ENCODE data around the gene LCMT1.
"Not testable (repeated sequence)": the region's sequence is repeated elsewhere in the genome, so short reads cannot be mapped to it uniquely, and the experiment has no call there.

LCMT1 gene

DNA sequence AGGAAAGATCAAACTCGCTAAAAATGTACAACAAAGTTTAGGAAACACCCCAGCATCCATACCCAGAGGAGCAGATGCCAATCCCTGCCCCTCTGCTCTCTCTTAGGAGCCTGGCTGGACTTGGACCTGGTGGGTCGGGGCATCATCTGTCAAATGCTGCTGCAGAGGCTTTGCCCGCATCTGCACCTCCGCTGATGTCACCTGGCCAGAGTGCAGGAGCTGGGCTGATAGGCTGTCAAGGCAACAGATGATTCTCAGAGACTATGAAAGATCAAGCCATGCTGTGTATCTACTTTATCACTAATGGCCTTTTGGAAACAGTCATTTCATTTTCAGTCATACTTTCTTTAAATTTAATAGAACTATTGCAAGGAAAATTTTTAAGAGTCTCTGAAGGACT is 15.9 kb upstream of the LCMT1 start:
- ATAC-seq: no peak
- no peak for DNase-seq

DNA sequence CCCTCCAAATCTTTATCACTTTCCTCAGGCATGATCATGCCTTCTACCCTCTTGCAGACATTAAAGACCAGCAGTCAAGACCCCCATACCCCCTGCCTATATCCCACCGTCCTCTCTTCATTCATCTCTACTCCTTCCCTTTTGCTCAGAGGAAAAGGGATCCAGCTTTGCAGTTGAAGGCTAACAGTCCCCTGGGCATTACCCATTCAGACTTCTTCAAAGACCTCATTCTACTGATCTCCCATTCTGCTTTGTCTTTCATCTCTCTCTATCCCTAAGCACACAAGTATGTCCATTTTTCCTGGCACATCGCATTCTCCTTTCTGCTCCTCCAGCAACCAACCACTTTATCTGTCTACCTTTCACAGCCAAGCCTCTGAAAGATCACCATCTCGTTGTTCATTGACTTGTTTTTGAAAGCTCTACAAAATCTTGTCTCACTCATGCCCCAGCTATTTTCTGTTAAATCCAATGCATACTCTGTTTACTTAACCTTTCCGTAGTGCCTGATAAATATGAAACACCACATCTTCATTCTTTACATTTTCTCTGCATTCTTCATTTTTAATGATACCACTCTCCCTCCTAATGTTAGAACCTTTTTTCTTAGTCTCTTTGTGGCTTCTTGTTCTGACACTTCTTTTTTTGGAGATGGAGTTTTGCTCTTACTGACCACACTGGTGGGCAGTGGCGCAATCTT is 14.1 kb upstream of the LCMT1 start:
- no peak for DNase-seq
- ATAC-seq: no peak

DNA sequence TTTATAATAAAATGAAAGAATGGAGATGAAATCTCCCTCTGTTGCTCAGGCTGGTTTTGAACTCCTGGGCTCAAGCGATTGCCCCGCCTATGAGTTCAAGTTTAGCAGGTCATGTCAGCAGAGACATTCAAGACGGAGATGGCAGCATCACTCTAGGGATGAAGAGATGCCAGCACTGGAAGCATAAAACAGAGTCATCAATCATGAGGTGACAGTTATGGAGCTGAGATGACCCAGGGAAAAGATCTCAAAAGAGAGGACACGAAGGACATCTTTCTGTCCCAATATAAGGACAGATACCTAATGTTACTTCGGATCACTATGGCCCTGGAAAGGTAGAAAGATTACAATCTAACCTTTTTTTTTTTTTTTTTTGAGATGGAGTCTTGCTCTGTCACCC is 11.0 kb upstream of the LCMT1 start:
- ATAC-seq (no peak), DNase-seq (no peak)

DNA sequence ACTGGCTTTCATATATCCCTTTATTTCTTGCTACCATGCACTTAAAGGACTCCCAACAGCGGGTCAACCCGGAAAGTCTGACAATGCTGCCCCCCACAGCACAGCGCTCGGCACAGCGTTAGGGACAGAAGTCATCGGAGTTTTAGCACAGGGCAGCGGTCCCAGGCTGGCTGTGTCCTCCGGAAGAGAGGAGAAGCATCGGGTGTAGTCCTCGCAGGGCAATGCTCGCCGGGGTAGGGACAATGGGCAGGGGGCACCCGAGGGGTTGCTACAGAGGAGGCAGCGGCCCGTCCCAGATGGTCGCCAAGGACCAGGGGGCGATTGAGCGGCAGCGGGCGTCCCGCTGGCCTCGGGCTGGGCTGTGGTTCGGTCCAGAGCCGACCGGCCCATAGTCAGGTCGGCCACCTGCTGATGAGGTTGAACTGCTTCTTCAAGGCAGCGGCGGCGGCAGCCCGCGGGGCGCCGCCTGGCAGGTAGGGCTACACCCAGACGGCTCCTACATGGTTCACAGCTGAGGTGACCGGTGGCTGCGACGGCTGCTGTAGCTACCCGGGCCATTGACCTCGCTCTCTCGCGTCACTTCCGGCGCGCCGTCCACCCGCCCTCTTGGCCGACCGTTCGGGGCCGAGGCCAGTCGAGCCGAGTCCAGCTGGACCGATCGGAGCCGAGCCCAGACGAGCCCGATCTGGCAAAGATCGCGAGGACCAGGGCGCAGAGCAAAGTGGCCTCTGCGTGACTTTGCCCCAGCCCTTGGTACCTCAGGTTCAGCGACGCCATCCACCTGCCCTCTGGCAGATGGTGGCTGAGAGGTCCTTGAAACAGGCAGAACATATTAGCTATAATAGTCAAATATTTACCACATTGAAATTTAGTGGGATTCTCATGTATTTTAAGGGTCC is 4.7 kb upstream of the LCMT1 start:
- ATAC-seq: peak; percentile 62
- peak; percentile 91 for DNase-seq

DNA sequence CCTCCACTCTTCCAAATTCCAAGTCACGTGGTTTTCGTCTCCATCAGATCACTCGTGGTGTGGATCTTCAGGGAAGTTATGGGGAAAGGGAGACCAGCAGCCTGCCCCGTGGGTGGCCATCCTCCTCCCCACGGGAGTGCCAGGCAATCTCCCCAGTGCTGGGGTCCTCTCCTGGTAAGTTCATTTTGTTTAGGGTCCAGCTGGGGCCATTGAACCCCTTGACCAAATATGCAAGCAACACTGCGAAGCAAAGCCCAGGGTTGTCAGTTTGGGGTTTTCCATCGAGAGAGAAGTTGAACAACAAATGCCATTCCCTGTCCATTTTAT is 4.1 kb upstream of the LCMT1 start:
- ATAC-seq (no peak), DNase-seq (no peak)

DNA sequence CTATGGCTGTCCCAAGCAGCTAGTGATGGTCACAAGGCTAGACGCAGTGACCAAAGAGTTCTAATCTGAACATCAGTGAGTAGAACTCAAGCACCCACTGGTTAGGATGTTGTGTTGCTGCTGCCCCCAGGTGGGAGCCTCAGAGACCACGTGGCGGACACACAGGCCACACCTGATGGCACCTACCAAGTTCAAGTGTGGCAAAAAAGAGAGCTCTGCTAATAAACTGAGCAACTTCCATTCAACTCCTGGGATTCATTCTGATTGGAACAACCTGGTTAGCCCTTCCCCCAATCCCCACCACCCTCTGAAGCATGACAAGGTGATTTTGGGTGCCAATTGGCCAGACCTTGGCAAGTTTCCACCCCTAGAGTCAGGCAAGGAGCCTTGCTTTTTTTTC is 3.5 kb upstream of the LCMT1 start:
- peak; percentile 40 for DNase-seq
- no peak for ATAC-seq

DNA sequence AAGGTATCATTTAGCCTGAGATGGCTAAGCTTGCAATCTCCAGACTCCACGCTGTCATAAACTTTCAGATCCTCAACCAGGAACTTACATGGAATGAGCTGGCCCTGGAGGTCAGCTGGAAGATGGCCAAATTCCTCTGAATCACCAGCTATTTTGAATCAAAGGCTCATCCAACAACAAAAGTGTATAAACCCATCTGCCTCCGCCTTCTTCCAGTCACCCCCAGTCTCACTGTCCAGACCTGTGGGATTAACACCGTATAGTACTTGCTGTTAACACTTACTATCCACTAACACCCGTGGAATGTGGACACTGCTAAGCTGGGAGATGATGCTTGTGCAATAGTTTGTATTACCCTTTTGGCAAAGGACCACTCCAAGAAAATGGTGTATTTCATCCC is 1.9 kb upstream of the LCMT1 start:
- ATAC-seq: no peak
- no peak for DNase-seq

DNA sequence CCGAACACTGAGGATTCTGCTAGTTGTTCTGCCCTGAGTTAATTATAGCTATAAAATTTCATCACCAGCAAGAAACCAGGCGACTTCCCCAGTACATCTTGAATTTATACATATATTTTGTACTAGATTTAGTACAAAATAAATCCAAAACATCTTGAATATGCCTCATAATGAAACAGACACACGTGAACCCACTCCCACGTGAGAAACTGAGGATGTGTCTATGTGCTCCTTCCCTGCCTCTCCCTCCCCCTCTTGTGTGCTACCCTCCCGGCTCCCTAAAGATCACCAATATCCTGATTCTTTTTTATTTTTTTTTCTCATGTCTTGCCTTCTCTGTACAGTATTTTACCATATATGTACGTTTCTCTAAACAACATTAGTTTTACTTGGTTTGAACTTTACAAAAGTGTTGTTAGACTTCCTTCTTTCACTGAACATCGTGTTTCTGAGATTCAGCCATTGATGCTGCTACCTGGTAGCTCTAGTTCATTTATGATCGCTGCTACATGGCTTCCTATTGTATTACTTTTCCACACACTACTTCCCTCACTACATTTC is 1.1 kb upstream of the LCMT1 start:
- no peak for ATAC-seq
- peak; percentile 61 for DNase-seq

DNA sequence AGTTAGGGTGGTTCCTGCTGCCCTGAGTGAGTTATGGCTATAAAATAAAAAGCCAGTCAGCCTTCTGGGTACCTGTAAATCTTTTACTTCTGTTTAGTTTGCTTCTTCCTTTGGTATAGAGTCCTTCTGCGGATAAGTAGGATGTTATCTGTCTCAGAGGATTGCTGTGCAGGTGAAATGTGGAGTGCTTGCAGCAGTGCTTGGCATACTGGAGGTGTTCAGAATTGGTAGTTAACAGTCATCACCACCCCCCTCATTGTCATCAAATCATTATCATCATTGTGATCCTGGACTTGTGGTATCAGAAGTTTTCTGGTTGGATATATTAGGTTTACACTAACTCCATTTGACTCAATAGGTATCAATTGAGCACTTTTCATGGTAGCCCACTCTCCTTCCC is 2.6 kb downstream of the LCMT1 start:
- DNase-seq (no peak), ATAC-seq (no peak)

DNA sequence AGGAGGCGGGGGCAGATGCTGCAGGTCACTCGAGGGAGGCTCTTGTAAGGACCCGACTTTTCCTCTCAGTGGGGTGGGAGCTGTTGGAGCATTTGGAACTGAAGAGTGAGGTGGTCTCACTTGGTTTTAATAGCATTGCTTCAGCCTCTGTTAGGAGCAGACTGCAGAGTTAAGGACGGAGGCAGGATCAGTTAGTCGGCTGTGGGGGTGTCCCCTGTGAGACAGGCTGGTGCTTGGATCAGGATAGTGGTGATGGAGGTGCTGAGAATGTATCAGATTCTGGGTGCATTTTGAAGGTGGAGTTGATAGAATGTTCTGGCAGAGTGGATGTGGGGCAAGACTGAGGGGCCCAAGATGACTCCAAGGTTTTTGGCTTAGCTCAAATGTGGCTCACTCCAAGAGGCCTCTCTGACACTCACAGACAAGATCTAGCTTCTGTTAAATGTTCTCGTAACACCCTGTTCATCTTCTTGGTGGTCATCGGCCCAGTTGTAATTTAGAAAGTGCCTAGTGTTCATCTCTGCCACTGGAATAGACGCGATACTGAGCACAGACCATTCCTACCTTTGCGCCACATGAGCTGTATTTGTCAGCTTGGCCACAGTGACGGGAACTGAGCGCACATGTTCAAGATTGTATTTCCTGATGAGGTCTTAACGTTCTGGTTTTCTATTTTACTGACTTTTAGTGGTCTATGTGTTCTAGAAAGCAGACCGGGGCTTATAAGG is 7.5 kb downstream of the LCMT1 start:
- ATAC-seq (no peak), DNase-seq (no peak)

DNA sequence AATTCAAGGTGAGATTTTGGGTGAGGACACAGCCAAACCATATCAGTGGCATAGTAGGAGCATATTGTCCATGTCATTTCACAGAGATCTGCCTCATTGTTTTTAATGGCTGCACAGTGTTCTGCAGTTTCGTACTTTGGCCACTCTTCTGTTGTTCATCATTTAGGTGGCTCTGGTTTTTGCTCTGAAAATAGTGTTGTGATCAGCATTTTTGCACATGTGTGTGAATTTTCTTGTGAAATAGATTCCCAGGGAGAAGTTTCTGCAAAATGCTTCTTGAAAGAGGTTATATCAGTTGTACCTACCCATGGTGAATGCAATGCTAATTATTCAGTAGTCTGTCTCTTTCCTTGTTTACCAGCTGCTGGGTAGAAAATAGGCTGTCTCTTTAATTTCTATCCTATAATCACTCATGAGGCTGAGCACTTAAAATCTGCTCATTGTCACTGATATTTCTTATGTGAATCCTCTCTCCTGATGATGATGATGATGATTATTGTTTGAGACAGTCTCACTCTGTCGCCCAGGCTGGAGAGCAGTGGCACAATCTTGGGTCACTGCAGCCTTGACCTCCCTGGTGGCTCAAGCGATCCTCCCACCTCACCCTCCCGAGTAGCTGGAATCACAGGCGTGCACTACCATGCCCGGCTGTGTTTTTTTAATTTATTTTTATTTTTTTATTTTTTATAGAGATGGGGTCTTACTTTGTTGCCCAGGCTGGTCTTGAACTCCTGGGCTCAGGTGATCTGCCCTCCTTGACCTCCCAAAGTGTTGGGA is 10.5 kb downstream of the LCMT1 start:
- no peak for ATAC-seq

DNA sequence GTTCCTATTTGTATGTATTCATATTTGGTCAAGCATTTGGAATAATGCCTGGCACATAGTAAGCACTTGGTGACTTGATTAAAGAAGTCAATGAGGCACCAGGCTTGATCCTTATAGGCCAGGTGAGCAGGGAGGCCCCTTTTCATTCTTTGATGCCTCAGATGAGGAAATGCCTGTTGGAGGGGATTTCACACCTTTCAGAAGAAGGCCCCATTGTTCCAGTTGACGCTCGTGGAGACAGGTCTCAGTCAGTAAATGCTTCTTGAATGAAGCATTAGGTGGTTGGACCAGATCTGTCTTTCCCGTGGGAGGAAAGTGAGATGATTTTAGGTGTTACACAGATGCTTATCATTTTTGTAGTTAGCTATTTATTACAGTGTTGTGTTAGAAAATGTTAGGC is 13.0 kb downstream of the LCMT1 start:
- DNase-seq (no peak), ATAC-seq (no peak)

More for the DNA sequence above, 10.5 kb downstream of the LCMT1 start:
- DNase-seq: no peak

DNA sequence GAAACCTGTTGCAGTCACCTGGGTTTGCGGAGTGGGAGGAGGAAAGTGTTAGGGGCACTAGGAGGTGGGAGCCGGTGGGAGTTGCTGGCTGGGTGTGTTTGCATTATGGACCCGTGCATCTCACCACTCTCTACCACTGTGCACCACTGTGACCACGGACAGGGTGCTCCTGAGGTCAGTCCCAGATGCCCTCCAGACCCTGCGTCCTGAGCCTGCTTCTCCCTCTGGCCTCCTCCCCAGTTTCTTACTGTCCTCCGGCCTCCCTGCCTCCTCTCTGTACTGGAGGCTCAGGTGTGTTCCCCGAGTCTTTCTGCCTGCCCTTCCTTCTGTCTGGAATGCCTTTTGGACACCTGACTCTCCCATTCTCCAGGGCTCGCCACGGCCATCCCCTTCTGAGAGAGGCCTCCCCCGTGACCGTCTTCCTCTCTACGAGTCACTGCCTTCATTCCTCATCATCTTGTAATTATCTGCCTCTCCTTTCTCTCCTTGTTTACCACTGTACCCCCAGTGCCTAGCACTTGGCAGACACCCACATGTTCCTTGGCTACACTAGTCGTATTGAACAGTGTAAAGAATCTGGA is 14.6 kb downstream of the LCMT1 start:
- peak; percentile 33 for ATAC-seq
- not testable (repeated sequence) for DNase-seq

DNA sequence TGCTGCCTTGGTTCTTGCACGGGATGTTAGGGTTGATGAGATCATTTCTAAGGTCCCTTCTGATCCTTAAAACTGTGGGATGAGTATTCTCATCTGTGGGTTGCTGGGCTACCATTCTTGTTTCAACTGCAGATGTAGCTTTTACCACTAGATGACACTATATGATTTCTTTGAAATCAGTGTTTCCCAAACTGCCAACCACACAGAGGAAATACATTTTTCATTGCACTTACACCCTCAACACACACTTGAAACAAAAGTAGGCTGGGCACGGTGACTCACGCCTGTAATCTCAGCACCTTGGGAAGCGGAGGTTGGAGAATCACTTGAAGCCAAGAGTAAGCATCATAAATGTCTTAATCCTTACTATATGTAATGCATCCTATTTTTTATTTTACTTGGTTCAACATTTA is 15.3 kb downstream of the LCMT1 start:
- DNase-seq (peak; percentile 30), ATAC-seq (peak; percentile 83)

DNA sequence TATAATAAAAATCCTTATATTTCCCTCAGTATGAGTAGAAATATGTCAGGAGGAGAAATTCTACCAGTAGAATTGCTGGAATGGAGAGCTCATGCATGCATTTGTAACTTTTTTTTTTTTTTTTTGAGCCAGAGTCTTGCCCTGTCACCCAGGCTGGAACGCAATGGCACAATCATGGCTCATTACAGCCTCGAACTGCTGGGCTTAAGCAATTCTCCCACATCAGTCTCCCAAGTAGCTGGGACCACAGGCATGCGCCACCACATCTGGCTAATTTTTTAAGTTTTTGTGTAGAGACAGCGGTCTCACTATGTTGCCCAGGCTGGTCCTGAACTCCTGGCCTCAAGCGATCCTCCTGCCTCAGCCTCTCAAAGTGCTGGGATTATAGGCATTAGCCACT is 21.2 kb downstream of the LCMT1 start:
- not testable (repeated sequence) for DNase-seq, ATAC-seq

DNA sequence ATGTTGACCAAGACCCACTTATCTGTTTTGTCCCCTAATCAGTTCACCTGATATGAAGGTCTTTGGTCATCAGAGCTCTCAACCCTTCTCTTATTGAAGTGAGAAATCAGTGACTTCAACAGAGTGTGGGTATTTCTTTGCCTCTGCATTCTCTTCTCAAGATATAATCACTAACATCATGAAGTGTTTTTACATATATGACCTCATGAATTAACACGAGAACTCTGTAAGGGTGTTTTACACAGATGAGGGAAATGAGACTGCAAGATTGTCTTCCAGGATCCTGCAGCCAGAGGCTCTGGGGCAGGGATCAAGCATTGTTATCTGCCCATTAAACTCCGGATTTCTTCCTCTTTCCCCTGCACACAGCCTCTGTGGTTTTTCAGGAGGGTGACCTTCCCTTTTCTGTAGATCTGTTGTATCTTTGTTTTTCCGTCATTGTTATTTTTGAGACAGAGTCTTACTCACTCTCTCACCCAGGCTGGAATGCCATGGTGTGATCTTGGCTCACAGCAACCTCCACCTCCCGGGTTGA is 22.7 kb downstream of the LCMT1 start:
- no peak for ATAC-seq
- no peak for DNase-seq

DNA sequence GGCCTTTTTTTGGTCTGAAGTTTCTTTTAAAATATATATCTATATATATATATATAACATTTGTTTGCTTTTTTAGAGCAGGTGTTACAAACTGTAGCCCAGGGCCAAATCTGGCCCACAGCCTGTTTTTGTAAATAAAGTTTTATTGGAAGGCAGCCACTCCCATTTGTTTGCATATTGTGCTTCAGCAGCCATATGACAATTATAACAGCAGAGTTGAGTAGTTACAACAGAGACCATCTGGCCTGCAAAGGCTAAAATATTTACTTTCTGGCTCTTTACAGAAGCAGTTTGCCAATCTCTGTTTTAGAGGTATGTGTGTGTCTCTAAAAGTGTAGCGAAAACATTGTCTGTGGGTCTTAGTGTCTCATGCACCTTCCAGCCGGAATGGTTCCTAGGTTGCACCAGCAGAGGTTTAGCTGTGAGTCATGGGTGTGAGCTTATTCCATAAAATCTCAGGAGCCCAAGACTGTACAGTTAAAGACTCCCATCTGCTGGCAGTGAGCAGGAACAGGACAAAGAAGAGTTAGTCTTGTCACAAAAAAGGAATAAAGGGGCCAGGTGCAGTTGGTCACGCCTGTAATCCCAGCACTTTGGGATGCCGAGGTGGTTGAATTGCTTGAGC is 23.8 kb downstream of the LCMT1 start:
- DNase-seq: no peak
- ATAC-seq: no peak

DNA sequence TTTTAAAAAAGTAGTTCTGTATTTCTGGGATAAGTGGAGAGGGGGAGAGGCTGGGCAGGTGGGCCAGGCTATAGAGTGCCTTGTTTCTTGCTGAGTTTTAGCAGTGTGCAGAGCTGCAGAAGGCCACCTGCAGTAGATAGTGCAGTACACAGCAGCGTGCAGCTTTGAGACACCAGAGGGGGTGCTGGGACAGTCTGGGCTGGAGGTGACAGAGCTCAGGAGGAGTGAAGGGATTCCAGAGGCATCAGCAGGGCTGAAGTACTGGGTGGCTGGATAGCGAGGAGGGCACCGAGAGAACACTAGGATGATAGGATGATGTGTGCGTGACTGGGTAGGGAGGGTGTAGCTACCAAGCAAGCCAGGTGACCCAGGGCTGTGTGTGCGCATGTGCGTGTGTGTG is 26.6 kb downstream of the LCMT1 start:
- ATAC-seq (peak; percentile 14), DNase-seq (no peak)

DNA sequence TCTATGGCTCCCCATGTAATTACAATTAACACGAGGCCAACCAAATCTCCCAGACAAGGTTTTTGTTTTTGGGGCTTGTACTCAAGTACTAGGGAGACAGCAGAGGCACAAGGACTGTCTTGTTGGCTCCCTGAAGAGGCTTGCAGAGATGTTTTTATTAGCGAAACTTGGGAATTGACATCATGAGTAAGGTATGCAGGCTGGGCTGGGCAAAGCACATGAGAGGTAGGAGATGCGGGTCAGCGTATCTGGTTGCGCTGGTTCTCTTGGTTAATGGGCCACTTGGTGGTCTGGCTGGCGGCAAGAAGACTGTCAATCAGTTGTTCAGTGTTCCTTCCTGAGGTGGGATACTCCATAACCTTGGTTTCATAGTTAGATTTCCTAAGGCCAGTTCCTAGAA is 28.9 kb downstream of the LCMT1 start:
- DNase-seq (no peak), ATAC-seq (no peak)

DNA sequence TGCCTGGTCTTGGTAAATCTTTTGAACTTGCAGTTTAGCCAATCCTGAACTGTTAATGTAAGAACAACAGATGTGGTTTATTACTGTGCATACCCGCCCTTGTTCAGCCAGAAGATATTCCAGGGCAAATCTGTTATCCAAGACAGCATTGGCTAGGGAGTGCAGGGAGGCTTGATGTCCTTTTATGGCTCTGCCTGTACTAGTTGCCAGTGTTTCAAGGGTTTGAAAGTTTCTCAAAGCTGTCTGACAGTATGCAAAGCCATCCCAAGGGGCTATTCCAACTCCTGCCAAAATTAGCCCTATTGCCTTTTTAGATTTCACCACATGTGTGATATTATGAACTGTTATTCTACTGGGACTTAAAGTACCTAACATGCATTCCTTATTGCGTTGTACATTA is 30.1 kb downstream of the LCMT1 start:
- ATAC-seq (no peak), DNase-seq (no peak)

DNA sequence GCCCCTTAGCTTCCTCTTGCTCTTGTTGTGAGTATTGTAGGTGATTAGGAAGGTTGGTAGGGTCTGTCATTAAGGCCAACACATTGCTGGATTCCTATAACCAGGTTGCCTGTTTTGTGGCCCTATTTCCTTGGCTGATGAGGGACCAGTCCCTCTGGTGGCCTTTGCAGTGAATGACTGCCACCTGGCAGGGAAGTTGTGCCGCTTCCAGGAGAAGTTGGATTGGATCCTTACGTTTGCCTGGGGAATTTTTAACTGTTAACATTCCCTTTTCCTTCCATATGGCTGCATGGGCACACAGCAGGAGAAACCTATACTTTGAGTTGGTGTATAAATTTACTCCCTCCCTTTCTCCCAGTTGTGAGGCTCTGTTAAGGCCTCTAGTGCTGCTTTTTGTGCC is 32.4 kb downstream of the LCMT1 start:
- ATAC-seq (no peak), DNase-seq (no peak)

All from stimulated activated naive CD8-positive, alpha-beta T cell treated with anti-CD3 and anti-CD28 coated beads, Interleukin-15, Interleukin-2, amounts not matched to agents 100 U/mL and 50 U/mL, for 24 hours (primary cell).